ENCODE data around the gene SUGP1. TPM values are rescaled to one million over a fixed set of nuclear protein-coding genes. Genes with fewer than 3 reads are reported as not detected.

Gene SUGP1
- polyA plus RNA-seq, 1 donor from 2014 or later: 82.0 TPM

DNA sequence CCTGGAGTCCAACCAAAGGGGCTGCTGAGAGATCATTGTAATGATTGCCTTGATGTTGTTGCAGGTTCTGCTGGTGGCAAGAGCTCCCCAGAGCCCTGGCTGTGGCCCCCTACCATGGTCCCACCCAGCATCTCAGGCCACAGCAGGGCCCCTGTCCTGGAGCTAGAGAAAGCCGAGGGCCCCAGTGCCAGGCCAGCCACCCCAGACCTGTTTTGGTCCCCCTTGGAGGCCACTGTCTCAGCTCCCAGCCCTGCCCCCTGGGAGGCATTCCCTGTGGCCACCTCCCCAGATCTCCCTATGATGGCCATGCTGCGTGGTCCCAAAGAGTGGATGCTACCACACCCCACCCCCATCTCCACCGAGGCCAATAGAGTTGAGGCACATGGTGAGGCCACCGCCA is 93.1 kb downstream of the SUGP1 start:
- H3K79me2 ChIP-seq (replicated peaks; ENCODE audit: insufficient read depth, low read length): no peaks in the 10 kb centered on the region
- H3K36me3 ChIP-seq (ENCODE audit: insufficient read depth, low read length): peaks cover 7% of the 10 kb centered on the region
- no peak overlapping the region for H3K4me2 ChIP-seq (ENCODE audit: low read length)
- H3K27ac ChIP-seq (ENCODE audit: low read length): no peak overlapping the region
- H2AFZ ChIP-seq (ENCODE audit: low read depth, low read length): no peak overlapping the region
- no peak overlapping the region for H3K4me3 ChIP-seq (ENCODE audit: low read length)
- no peak overlapping the region for H3K9ac ChIP-seq (ENCODE audit: low read length)
- H3K9me3 ChIP-seq (ENCODE audit: low read length): no peaks in the 10 kb centered on the region
- no peaks in the 10 kb centered on the region for H3K9me2 ChIP-seq (ENCODE audit: insufficient read depth, low read length)
- no peak for TF ChIP-seq CTCF (IDR thresholded peaks at IDR 0.05; ENCODE audit: poor library complexity, severe bottlenecking)
- TF ChIP-seq EZH2 (IDR thresholded peaks at IDR 0.05; ENCODE audit: borderline replicate concordance, insufficient read depth, low read length, poor library complexity, severe bottlenecking): no peak
- TF ChIP-seq TAF1 (IDR thresholded peaks at IDR 0.05; ENCODE audit: low read depth): no peak
- no peak for TF ChIP-seq MXI1 (conservative IDR thresholded peaks at IDR 0.05; ENCODE audit: poor library complexity, severe bottlenecking)
- no peak for TF ChIP-seq SMC3 (conservative IDR thresholded peaks at IDR 0.05; ENCODE audit: poor library complexity)
- TF ChIP-seq, protein P1, sequence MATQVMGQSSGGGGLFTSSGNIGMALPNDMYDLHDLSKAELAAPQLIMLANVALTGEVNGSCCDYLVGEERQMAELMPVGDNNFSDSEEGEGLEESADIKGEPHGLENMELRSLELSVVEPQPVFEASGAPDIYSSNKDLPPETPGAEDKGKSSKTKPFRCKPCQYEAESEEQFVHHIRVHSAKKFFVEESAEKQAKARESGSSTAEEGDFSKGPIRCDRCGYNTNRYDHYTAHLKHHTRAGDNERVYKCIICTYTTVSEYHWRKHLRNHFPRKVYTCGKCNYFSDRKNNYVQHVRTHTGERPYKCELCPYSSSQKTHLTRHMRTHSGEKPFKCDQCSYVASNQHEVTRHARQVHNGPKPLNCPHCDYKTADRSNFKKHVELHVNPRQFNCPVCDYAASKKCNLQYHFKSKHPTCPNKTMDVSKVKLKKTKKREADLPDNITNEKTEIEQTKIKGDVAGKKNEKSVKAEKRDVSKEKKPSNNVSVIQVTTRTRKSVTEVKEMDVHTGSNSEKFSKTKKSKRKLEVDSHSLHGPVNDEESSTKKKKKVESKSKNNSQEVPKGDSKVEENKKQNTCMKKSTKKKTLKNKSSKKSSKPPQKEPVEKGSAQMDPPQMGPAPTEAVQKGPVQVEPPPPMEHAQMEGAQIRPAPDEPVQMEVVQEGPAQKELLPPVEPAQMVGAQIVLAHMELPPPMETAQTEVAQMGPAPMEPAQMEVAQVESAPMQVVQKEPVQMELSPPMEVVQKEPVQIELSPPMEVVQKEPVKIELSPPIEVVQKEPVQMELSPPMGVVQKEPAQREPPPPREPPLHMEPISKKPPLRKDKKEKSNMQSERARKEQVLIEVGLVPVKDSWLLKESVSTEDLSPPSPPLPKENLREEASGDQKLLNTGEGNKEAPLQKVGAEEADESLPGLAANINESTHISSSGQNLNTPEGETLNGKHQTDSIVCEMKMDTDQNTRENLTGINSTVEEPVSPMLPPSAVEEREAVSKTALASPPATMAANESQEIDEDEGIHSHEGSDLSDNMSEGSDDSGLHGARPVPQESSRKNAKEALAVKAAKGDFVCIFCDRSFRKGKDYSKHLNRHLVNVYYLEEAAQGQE (IDR thresholded peaks at IDR 0.05; ENCODE audit: borderline replicate concordance): no peak
- TF ChIP-seq POLR2AphosphoS5 (IDR thresholded peaks at IDR 0.05): no peak
- no peak for TF ChIP-seq EP300 (conservative IDR thresholded peaks at IDR 0.05; ENCODE audit: poor library complexity, severe bottlenecking)
- no peak for TF ChIP-seq RAD21 (conservative IDR thresholded peaks at IDR 0.05)
- H4K20me1 ChIP-seq (ENCODE audit: insufficient read depth): no peaks in the 10 kb centered on the region
- no peaks in the 10 kb centered on the region for H3K27me3 ChIP-seq (ENCODE audit: insufficient read depth, low read depth, low read length)
- H3F3A ChIP-seq (ENCODE audit: insufficient read depth, low read length, poor library complexity, severe bottlenecking): no peaks in the 10 kb centered on the region

GRCh38 chr19:19226663-19227062 is 93.6 kb downstream of the SUGP1 start:
- H3K27ac ChIP-seq (ENCODE audit: low read length): no peak overlapping the region
- H3K9me2 ChIP-seq (ENCODE audit: insufficient read depth, low read length): no peaks in the 10 kb centered on the region
- peaks cover 6% of the 10 kb centered on the region for H3K36me3 ChIP-seq (ENCODE audit: insufficient read depth, low read length)
- H4K20me1 ChIP-seq (ENCODE audit: insufficient read depth): no peaks in the 10 kb centered on the region
- no peaks in the 10 kb centered on the region for H3F3A ChIP-seq (ENCODE audit: insufficient read depth, low read length, poor library complexity, severe bottlenecking)
- no peak overlapping the region for H2AFZ ChIP-seq (ENCODE audit: low read depth, low read length)
- H3K27me3 ChIP-seq (ENCODE audit: insufficient read depth, low read depth, low read length): no peaks in the 10 kb centered on the region
- H3K79me2 ChIP-seq (replicated peaks; ENCODE audit: insufficient read depth, low read length): no peaks in the 10 kb centered on the region
- H3K9ac ChIP-seq (ENCODE audit: low read length): no peak overlapping the region
- H3K9me3 ChIP-seq (ENCODE audit: low read length): no peaks in the 10 kb centered on the region
- TF ChIP-seq SMC3 (conservative IDR thresholded peaks at IDR 0.05; ENCODE audit: poor library complexity) (no peak), EP300 (conservative IDR thresholded peaks at IDR 0.05; ENCODE audit: poor library complexity, severe bottlenecking) (no peak), POLR2AphosphoS5 (IDR thresholded peaks at IDR 0.05) (no peak), RAD21 (conservative IDR thresholded peaks at IDR 0.05) (no peak), CTCF (IDR thresholded peaks at IDR 0.05; ENCODE audit: poor library complexity, severe bottlenecking) (no peak), EZH2 (IDR thresholded peaks at IDR 0.05; ENCODE audit: borderline replicate concordance, insufficient read depth, low read length, poor library complexity, severe bottlenecking) (no peak), MXI1 (conservative IDR thresholded peaks at IDR 0.05; ENCODE audit: poor library complexity, severe bottlenecking) (no peak), TAF1 (IDR thresholded peaks at IDR 0.05; ENCODE audit: low read depth) (no peak)
- TF ChIP-seq, protein P1 (IDR thresholded peaks at IDR 0.05; ENCODE audit: borderline replicate concordance): no peak
- no peak overlapping the region for H3K4me2 ChIP-seq (ENCODE audit: low read length)
- no peak overlapping the region for H3K4me3 ChIP-seq (ENCODE audit: low read length)

All from neural cell (in vitro differentiated cells).